ENCODE results near the gene ALK.

- TF ChIP-seq, protein P1, sequence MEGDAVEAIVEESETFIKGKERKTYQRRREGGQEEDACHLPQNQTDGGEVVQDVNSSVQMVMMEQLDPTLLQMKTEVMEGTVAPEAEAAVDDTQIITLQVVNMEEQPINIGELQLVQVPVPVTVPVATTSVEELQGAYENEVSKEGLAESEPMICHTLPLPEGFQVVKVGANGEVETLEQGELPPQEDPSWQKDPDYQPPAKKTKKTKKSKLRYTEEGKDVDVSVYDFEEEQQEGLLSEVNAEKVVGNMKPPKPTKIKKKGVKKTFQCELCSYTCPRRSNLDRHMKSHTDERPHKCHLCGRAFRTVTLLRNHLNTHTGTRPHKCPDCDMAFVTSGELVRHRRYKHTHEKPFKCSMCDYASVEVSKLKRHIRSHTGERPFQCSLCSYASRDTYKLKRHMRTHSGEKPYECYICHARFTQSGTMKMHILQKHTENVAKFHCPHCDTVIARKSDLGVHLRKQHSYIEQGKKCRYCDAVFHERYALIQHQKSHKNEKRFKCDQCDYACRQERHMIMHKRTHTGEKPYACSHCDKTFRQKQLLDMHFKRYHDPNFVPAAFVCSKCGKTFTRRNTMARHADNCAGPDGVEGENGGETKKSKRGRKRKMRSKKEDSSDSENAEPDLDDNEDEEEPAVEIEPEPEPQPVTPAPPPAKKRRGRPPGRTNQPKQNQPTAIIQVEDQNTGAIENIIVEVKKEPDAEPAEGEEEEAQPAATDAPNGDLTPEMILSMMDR (IDR thresholded peaks at IDR 0.05): no peak
- TF ChIP-seq POLR2A (IDR thresholded peaks at IDR 0.05): no peak
Measured at GRCh38 chr2:29744976-29745375, 176.4 kb downstream of the ALK start.

All from Peyer's patch (tissue), 4 donors.